H9 (cell line): Measurements from ENCODE around the gene ABLIM1. TPM values are rescaled to one million over a fixed set of nuclear protein-coding genes. Genes with fewer than 3 reads are reported as not detected.

Experiments used
- DNase-seq: peaks from one replicate; pipeline ENCODE4 v3.0.0-alpha.2; 2017
- H2AFZ ChIP-seq: one replicate; pipeline ENCODE4 v1.6.1; 2013; ENCODE audit warnings: mild to moderate bottlenecking, low read length, control low read depth, moderate library complexity
- H2AK5ac ChIP-seq: 2 replicates; pipeline ENCODE4 v1.6.1; 2013; ENCODE audit warnings: low read length, control low read depth, mixed read lengths; ENCODE audit not compliant: insufficient read length
- H2BK120ac ChIP-seq: one replicate; pipeline ENCODE4 v1.6.1; 2013; ENCODE audit warnings: low read depth, mild to moderate bottlenecking, low read length, control low read depth, inconsistent platforms; ENCODE audit not compliant: poor library complexity, severe bottlenecking
- H2BK12ac ChIP-seq: 2 replicates; pipeline ENCODE4 v1.6.1; 2013; ENCODE audit warnings: low read length, control low read depth, mixed read lengths, low read depth; ENCODE audit not compliant: insufficient read length
- H2BK15ac ChIP-seq: 2 replicates; pipeline ENCODE4 v1.6.1; 2013; ENCODE audit warnings: low read depth, low read length, control low read depth
- H2BK20ac ChIP-seq: one replicate; pipeline ENCODE4 v1.6.1; 2013; ENCODE audit warnings: low read depth, mild to moderate bottlenecking, low read length, control low read depth, inconsistent platforms; ENCODE audit not compliant: poor library complexity, severe bottlenecking
- H2BK5ac ChIP-seq: 2 replicates; pipeline ENCODE4 v1.6.1; 2013; ENCODE audit warnings: low read length, control low read depth, mixed read lengths; ENCODE audit not compliant: insufficient read length
- H3K14ac ChIP-seq: 2 replicates; pipeline ENCODE4 v1.6.1; 2013; ENCODE audit warnings: low read length, control low read depth; ENCODE audit not compliant: insufficient read depth
- H3K18ac ChIP-seq: 2 replicates; pipeline ENCODE4 v1.6.1; 2013; ENCODE audit warnings: low read depth, mild to moderate bottlenecking, mixed read lengths, low read length, control low read depth; ENCODE audit not compliant: insufficient read length
- H3K23ac ChIP-seq: 2 replicates; pipeline ENCODE4 v1.6.1; 2013; ENCODE audit warnings: low read length, control low read depth, mixed read lengths, low read depth; ENCODE audit not compliant: insufficient read length
- H3K23me2 ChIP-seq: 2 replicates; pipeline ENCODE4 v1.6.1; 2013; ENCODE audit warnings: low read depth, mild to moderate bottlenecking, mixed read lengths, low read length, control low read depth; ENCODE audit not compliant: insufficient read length, poor library complexity, severe bottlenecking
- H3K27ac ChIP-seq: 2 replicates; pipeline ENCODE4 v1.5.1; 2013; ENCODE audit warnings: low read length, control low read depth, mixed read lengths, low read depth; ENCODE audit not compliant: insufficient read length
- H3K27me3 ChIP-seq: 2 replicates; pipeline ENCODE4 v1.6.1; 2013; ENCODE audit warnings: low read length, control low read depth, inconsistent platforms; ENCODE audit not compliant: insufficient read depth
- H3K4ac ChIP-seq: 2 replicates; pipeline ENCODE4 v1.6.1; 2013; ENCODE audit warnings: low read depth, mild to moderate bottlenecking, control low read depth, inconsistent platforms, low read length, moderate library complexity
- H3K4me1 ChIP-seq: 2 replicates; pipeline ENCODE4 v1.6.1; 2013; ENCODE audit warnings: low read length, control low read depth, inconsistent platforms; ENCODE audit not compliant: insufficient read depth
- H3K4me2 ChIP-seq: 2 replicates; pipeline ENCODE4 v1.6.1; 2013; ENCODE audit warnings: low read length, control low read depth, mixed read lengths; ENCODE audit not compliant: insufficient read length, insufficient read depth
- H3K56ac ChIP-seq: 2 replicates; pipeline ENCODE4 v1.6.1; 2013; ENCODE audit warnings: low read depth, mild to moderate bottlenecking, mixed read lengths, low read length, control low read depth; ENCODE audit not compliant: insufficient read length
- H3K79me1 ChIP-seq: 2 replicates; pipeline ENCODE4 v1.6.1; 2013; ENCODE audit warnings: low read depth, mild to moderate bottlenecking, moderate library complexity, low read length, control low read depth, inconsistent platforms; ENCODE audit not compliant: insufficient read depth, poor library complexity, severe bottlenecking
- H3K79me2 ChIP-seq: 2 replicates; pipeline ENCODE4 v1.6.1; 2013; ENCODE audit warnings: low read length, control low read depth, inconsistent platforms; ENCODE audit not compliant: insufficient read depth
- H3K9ac ChIP-seq: 2 replicates; pipeline ENCODE4 v1.6.1; 2013; ENCODE audit warnings: low read length, control low read depth, mixed read lengths; ENCODE audit not compliant: insufficient read length; ENCODE audit errors: extremely low read depth
- H3K9me3 ChIP-seq: one replicate; pipeline ENCODE4 v1.6.1; 2013; ENCODE audit warnings: low read depth, low read length, inconsistent platforms; ENCODE audit not compliant: control insufficient read depth
- H3T11ph ChIP-seq: one replicate; pipeline ENCODE4 v1.6.1; 2013; ENCODE audit warnings: mild to moderate bottlenecking, low read length, control low read depth, inconsistent platforms
- H4K20me1 ChIP-seq: one replicate; pipeline ENCODE4 v1.6.1; 2013; ENCODE audit not compliant: control insufficient read depth, insufficient read length, insufficient read depth
- H4K5ac ChIP-seq: 2 replicates; pipeline ENCODE4 v1.6.1; 2013; ENCODE audit warnings: low read depth, mild to moderate bottlenecking, mixed read lengths, low read length, control low read depth; ENCODE audit not compliant: insufficient read length
- H4K8ac ChIP-seq: replicated peaks from 2 replicates; pipeline ENCODE4 v1.6.1; 2013; ENCODE audit warnings: low read length, control low read depth, mixed read lengths, low read depth; ENCODE audit not compliant: insufficient read length
- H4K91ac ChIP-seq: 2 replicates; pipeline ENCODE4 v1.6.1; 2013; ENCODE audit warnings: low read depth, mild to moderate bottlenecking, moderate library complexity, mixed read lengths, low read length, control low read depth; ENCODE audit not compliant: insufficient read length
- H3K27ac Mint-ChIP-seq, 3 experiments: 2 replicates in 2 of 3; 3 replicates in 1 of 3; pipeline ENCODE4 v1.8.0; 2020 to 2021; ENCODE audit warnings: mixed read lengths in 3 of 3, mild to moderate bottlenecking in 1 of 3, moderate library complexity in 1 of 3
- H3K27me3 Mint-ChIP-seq: 2 replicates; pipeline ENCODE4 v1.8.0; 2021; ENCODE audit warnings: low read depth, mild to moderate bottlenecking, moderate library complexity, mixed read lengths
- H3K36me3 Mint-ChIP-seq, 3 experiments: 2 replicates in 2 of 3; 3 replicates in 1 of 3; pipeline ENCODE4 v1.8.0; 2020 to 2021; ENCODE audit warnings: low read depth in 3 of 3, mixed read lengths in 3 of 3; ENCODE audit not compliant: insufficient read depth in 1 of 3
- H3K4me1 Mint-ChIP-seq, 2 experiments: 2 replicates each; pipeline ENCODE4 v1.8.0; 2020; ENCODE audit warnings: mixed read lengths in 2 of 2
- H3K4me3 Mint-ChIP-seq, 2 experiments: 2 replicates in 1 of 2; 3 replicates in 1 of 2; pipeline ENCODE4 v1.8.0; 2020 to 2021; ENCODE audit warnings: mild to moderate bottlenecking in 2 of 2, mixed read lengths in 2 of 2, moderate library complexity in 1 of 2
- H3K9me3 Mint-ChIP-seq, 2 experiments: 2 replicates in 1 of 2; 3 replicates in 1 of 2; pipeline ENCODE4 v1.8.0; 2020; ENCODE audit warnings: mild to moderate bottlenecking in 2 of 2, mixed read lengths in 2 of 2, moderate library complexity in 1 of 2
- WGBS: extraction: QIAGEN DNeasy Blood & Tissue Kit; methylation state at CpG from one replicate; pipeline ENCODE4 v1.1.7; 2013; ENCODE audit warnings: missing lambda C conversion rate, low lambda C conversion rate, mixed read lengths; ENCODE audit not compliant: insufficient read length; ENCODE audit errors: extremely low coverage; 5-methylcytosine and 5-hydroxymethylcytosine counted together
- total RNA-seq: library from RNA; stranded (reverse); gene quantifications from 2 replicates; pipeline ENCODE4 v1.2.1, GENCODE V29; 2021
- TF ChIP-seq, protein P1 (sequence below): fragments of 200-600 bp; sonication (generic); conservative IDR thresholded peaks from 3 replicates; pipeline ENCODE4 v1.8.0; 2021; ENCODE audit warnings: antibody characterized with exemption, mild to moderate bottlenecking

The ABLIM1 gene
- total RNA-seq, 1 experiment from 2014 or later: 32.1 TPM

DNA sequence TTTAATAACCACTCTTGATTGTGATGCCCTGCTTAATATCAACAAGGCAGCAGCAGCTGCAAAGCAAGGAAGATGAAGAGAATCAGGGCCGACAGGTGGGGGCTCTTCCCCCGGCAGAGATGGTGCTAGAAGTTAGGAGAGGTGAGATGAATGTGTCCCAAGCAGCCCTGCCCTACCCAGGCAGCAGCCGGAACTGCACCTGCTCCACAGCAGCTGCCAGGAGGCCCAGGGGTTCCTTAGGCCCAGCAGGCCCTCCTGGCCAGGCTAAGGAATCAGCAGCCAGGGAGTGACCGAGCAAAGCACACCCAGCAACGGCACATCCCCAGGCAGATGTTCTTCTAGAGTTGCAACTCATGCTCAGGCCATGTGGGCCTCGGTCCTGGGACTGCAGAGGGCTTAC, 271.6 kb downstream of the ABLIM1 start:
- H2BK5ac ChIP-seq: no peak overlapping the region
- no peaks in the 10 kb centered on the region for H3K36me3 Mint-ChIP-seq
- H3K4me1 Mint-ChIP-seq: peaks cover 7 to 14% of the 10 kb centered on the region in 2 experiments
- H3K4me3 Mint-ChIP-seq: no peak overlapping the region
- H3K27me3 Mint-ChIP-seq: peaks cover 7% of the 10 kb centered on the region
- no CpG with 5 or more reads among the region's 6 CpGs for WGBS
- no peak overlapping the region for H3K23ac ChIP-seq
- H2BK15ac ChIP-seq: no peak overlapping the region
- H4K20me1 ChIP-seq: no peaks in the 10 kb centered on the region
- no peak for DNase-seq
- H2AK5ac ChIP-seq: no peak overlapping the region
- TF ChIP-seq, protein P1, sequence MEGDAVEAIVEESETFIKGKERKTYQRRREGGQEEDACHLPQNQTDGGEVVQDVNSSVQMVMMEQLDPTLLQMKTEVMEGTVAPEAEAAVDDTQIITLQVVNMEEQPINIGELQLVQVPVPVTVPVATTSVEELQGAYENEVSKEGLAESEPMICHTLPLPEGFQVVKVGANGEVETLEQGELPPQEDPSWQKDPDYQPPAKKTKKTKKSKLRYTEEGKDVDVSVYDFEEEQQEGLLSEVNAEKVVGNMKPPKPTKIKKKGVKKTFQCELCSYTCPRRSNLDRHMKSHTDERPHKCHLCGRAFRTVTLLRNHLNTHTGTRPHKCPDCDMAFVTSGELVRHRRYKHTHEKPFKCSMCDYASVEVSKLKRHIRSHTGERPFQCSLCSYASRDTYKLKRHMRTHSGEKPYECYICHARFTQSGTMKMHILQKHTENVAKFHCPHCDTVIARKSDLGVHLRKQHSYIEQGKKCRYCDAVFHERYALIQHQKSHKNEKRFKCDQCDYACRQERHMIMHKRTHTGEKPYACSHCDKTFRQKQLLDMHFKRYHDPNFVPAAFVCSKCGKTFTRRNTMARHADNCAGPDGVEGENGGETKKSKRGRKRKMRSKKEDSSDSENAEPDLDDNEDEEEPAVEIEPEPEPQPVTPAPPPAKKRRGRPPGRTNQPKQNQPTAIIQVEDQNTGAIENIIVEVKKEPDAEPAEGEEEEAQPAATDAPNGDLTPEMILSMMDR: peak; percentile 47
- no peaks in the 10 kb centered on the region for H3K9me3 Mint-ChIP-seq
- H3K79me2 ChIP-seq: no peaks in the 10 kb centered on the region
- no peak overlapping the region for H2AFZ ChIP-seq
- H3K4ac ChIP-seq: no peak overlapping the region
- no peaks in the 10 kb centered on the region for H3K4me1 ChIP-seq
- H3K27ac Mint-ChIP-seq: no peak overlapping the region
- H4K5ac ChIP-seq: no peak overlapping the region
- no peak overlapping the region for H4K8ac ChIP-seq
- no peak overlapping the region for H3K56ac ChIP-seq
- H3K27ac ChIP-seq: no peak overlapping the region
- no peaks in the 10 kb centered on the region for H3K79me1 ChIP-seq
- H2BK12ac ChIP-seq: no peak overlapping the region
- H2BK120ac ChIP-seq: no peak overlapping the region
- no peak overlapping the region for H3K9ac ChIP-seq
- no peaks in the 10 kb centered on the region for H3K9me3 ChIP-seq
- H4K91ac ChIP-seq: no peak overlapping the region
- H3K4me2 ChIP-seq: no peak overlapping the region
- no peaks in the 10 kb centered on the region for H3K23me2 ChIP-seq
- H2BK20ac ChIP-seq: no peak overlapping the region
- H3K27me3 ChIP-seq: no peaks in the 10 kb centered on the region
- H3T11ph ChIP-seq: no peak overlapping the region
- H3K14ac ChIP-seq: no peak overlapping the region
- H3K18ac ChIP-seq: no peak overlapping the region
